NCI-H1694 (cell line): ENCODE results near the gene KLK11.

ENCODE experiments used
- DNase-seq: peaks from one replicate; lab custom pipeline; 2025; lab: John Stamatoyannopoulos, UW

KLK11 gene

GRCh38 chr19:51027873-51028272, 1.5 kb upstream of the KLK11 start:
- no peak for DNase-seq

- no peak for DNase-seq
Measured at GRCh38 chr19:51027126-51027806, 850 bp upstream of the KLK11 start.

GRCh38 chr19:51025809-51026553, 435 bp downstream of the KLK11 start:
- DNase-seq, result no peak

GRCh38 chr19:51025401-51025800, 1.0 kb downstream of the KLK11 start:
- no peak for DNase-seq

GRCh38 chr19:51024924-51025323, 1.5 kb downstream of the KLK11 start:
- no peak for DNase-seq

GRCh38 chr19:51023946-51024345, 2.5 kb downstream of the KLK11 start:
- DNase-seq, result no peak

- DNase-seq, result no peak
Measured at GRCh38 chr19:51022526-51022925, 3.9 kb downstream of the KLK11 start.

GRCh38 chr19:51020988-51021651, 5.3 kb downstream of the KLK11 start:
- no peak for DNase-seq

- DNase-seq, result no peak
Measured at GRCh38 chr19:51019544-51019925, 6.9 kb downstream of the KLK11 start, which contains the start of gene KLK10. Gene KLK10, minus strand, starts transcription at chr19:51019709. Its CDS starts 579 bp downstream, at chr19:51019130.

- DNase-seq, result no peak
Measured at GRCh38 chr19:51018745-51019543, 7.5 kb downstream of the KLK11 start.

GRCh38 chr19:51016798-51017683, 9.4 kb downstream of the KLK11 start:
- DNase-seq, result peak; percentile 4

GRCh38 chr19:51015691-51016267, 10.6 kb downstream of the KLK11 start:
- no peak for DNase-seq

GRCh38 chr19:51014242-51014641, 12.2 kb downstream of the KLK11 start:
- no peak for DNase-seq

- DNase-seq, result no peak
Measured at GRCh38 chr19:51012661-51013190, 13.7 kb downstream of the KLK11 start.

GRCh38 chr19:51010066-51010795, 16.2 kb downstream of the KLK11 start:
- no peak for DNase-seq

GRCh38 chr19:51009061-51009891, 17.1 kb downstream of the KLK11 start:
- no peak for DNase-seq

GRCh38 chr19:51007488-51007887, 18.9 kb downstream of the KLK11 start:
- DNase-seq, result no peak

- DNase-seq, result no peak
Measured at GRCh38 chr19:51006406-51006805, 20.0 kb downstream of the KLK11 start.

GRCh38 chr19:51005248-51005647, 21.2 kb downstream of the KLK11 start:
- no peak for DNase-seq
